Lung (tissue), 12 donors: ENCODE results near the gene DDX49. TPM values are rescaled to one million over a fixed set of nuclear protein-coding genes. Genes with fewer than 3 reads are reported as not detected.

Source experiments
- ATAC-seq: fragments of 200-7000 bp; cut with Tn5 transposase; one replicate; pipeline ENCODE4 v1.9.1; 2020; ENCODE audit warnings: moderate number of reproducible peaks; ENCODE audit not compliant: insufficient read depth, low FRiP score
- DNase-seq, 3 donors: peaks; one replicate each; pipeline ENCODE4 v3.0.0-alpha.2; 2013 to 2017
- H3K27ac ChIP-seq, 2 donors: one replicate each; pipeline ENCODE4 v1.5.1; 2013; ENCODE audit warnings: mild to moderate bottlenecking in 2 of 2, moderate library complexity in 2 of 2, control low read depth in 1 of 2, inconsistent platforms in 1 of 2, low read depth in 1 of 2, low read length in 1 of 2
- H3K27me3 ChIP-seq, 3 donors: one replicate each; pipeline ENCODE4 v1.5.1; 2013; ENCODE audit warnings: low read length in 2 of 3; ENCODE audit not compliant: control insufficient read depth in 3 of 3, insufficient read depth in 3 of 3
- H3K36me3 ChIP-seq, 4 donors: one replicate each; pipeline ENCODE4 v1.5.1; 2013; ENCODE audit warnings: low read length in 4 of 4, mild to moderate bottlenecking in 1 of 4, moderate library complexity in 1 of 4; ENCODE audit not compliant: control insufficient read depth in 4 of 4, insufficient read depth in 4 of 4
- H3K4me1 ChIP-seq, 5 donors: one replicate each; pipeline ENCODE4 v1.5.1; 2013; ENCODE audit warnings: low read length in 5 of 5, mild to moderate bottlenecking in 2 of 5, moderate library complexity in 1 of 5; ENCODE audit not compliant: control insufficient read depth in 5 of 5, insufficient read depth in 5 of 5
- H3K4me3 ChIP-seq: one replicate; pipeline ENCODE4 v1.5.1; 2013; ENCODE audit warnings: mild to moderate bottlenecking, control low read depth, moderate library complexity
- H3K9ac ChIP-seq, 2 donors: one replicate each; pipeline ENCODE4 v1.5.1; 2013; ENCODE audit warnings: low read length in 2 of 2, control low read depth in 1 of 2; ENCODE audit not compliant: insufficient read depth in 1 of 2
- H3K9me3 ChIP-seq, 4 donors: one replicate each; pipeline ENCODE4 v1.5.1; 2013; ENCODE audit warnings: low read length in 3 of 4, mild to moderate bottlenecking in 1 of 4, moderate library complexity in 1 of 4; ENCODE audit not compliant: control insufficient read depth in 4 of 4, insufficient read depth in 3 of 4
- CTCF ChIP-seq: IDR thresholded peaks from 2 replicates; pipeline ENCODE4 v1.5.1; 2012; ENCODE audit warnings: mild to moderate bottlenecking; ENCODE audit errors: control extremely low read depth, extremely low read depth
- WGBS, 2 donors: extraction: QIAGEN DNeasy Blood & Tissue Kit; methylation state at CpG; one replicate each; pipeline ENCODE4 v1.1.7; 2013; 5-methylcytosine and 5-hydroxymethylcytosine counted together
- polyA plus RNA-seq, 2 donors: library from polyadenylated mRNA; stranded (reverse); fragments of 200-250 nt; gene quantifications; one replicate each; pipeline ENCODE4 v1.2.1, GENCODE V29; 2013
- total RNA-seq, 2 donors: library from RNA; depleted of rRNA in 1 of 2; stranded (reverse); fragments of >200 nt in 1 of 2; gene quantifications; one replicate each; pipeline ENCODE4 v1.2.1, GENCODE V29; 2014 to 2021
- donor health status: control.
- donor health status: control.
- donor health status: Bipolar disorder and iron deficiency.
- donor health status: healthy.
- donor health status: DM: yes; HTN: yes; CAD: no.

Gene DDX49
- total and polyA plus RNA-seq, 4 donors: 32.2 to 69.1 (median 56.2) TPM

GRCh38 chr19:18879579-18880373, 39.7 kb upstream of the DDX49 start:
- H3K4me3 ChIP-seq: no peak overlapping the region
- WGBS, 2 donors: 75 to 90% methylated on average over 12 to 13 of the region's 13 CpGs
- DNase-seq (no peak), ATAC-seq (peak; percentile 19)
- no peak overlapping the region for H3K9ac ChIP-seq
- H3K27me3 ChIP-seq: no peaks in the 10 kb centered on the region
- no peak for TF ChIP-seq CTCF
- peaks cover 0 to 4% (median 0%) of the 10 kb centered on the region in 4 donors for H3K9me3 ChIP-seq
- no peaks in the 10 kb centered on the region for H3K4me1 ChIP-seq
- no peak overlapping the region for H3K27ac ChIP-seq
- peaks cover 0 to 7% (median 0%) of the 10 kb centered on the region in 4 donors for H3K36me3 ChIP-seq

GRCh38 chr19:18881491-18881890, 38.0 kb upstream of the DDX49 start:
- Histone ChIP-seq H3K9me3 (peaks cover 0 to 4% (median 0%) of the 10 kb centered on the region in 4 donors), H3K36me3 (peaks cover 0 to 7% (median 0%) of the 10 kb centered on the region in 4 donors), H3K4me1 (no peaks in the 10 kb centered on the region), H3K27ac (no peak overlapping the region), H3K9ac (no peak overlapping the region), H3K27me3 (no peaks in the 10 kb centered on the region), H3K4me3 (no peak overlapping the region)
- no peak for ATAC-seq
- TF ChIP-seq CTCF: no peak
- DNase-seq: no peak
- WGBS, 2 donors: 95 to 96% methylated on average over 7 of the region's 7 CpGs

- H3K27ac ChIP-seq: no peak overlapping the region
- ATAC-seq (no peak), DNase-seq (no peak)
- H3K9ac ChIP-seq: no peak overlapping the region
- no peaks in the 10 kb centered on the region for H3K4me1 ChIP-seq
- no peaks in the 10 kb centered on the region for H3K27me3 ChIP-seq
- H3K36me3 ChIP-seq: no peaks in the 10 kb centered on the region
- H3K4me3 ChIP-seq: no peak overlapping the region
- no peak for TF ChIP-seq CTCF
- WGBS, 2 donors: 83 to 91% methylated on average over 30 of the region's 30 CpGs
- H3K9me3 ChIP-seq: no peaks in the 10 kb centered on the region
These were observed 35.8 kb upstream of the DDX49 start for GRCh38 chr19:18883526-18884304.
